ENCODE results near the gene BNIP3. TPM values are rescaled to one million over a fixed set of nuclear protein-coding genes. Genes with fewer than 3 reads are reported as not detected.
A peak's percentile ranks its signal among the peaks of the same experiment; 100 is the strongest.

The BNIP3 gene
- total RNA-seq, 1 experiment from 2014 or later: 24.9 TPM

DNA sequence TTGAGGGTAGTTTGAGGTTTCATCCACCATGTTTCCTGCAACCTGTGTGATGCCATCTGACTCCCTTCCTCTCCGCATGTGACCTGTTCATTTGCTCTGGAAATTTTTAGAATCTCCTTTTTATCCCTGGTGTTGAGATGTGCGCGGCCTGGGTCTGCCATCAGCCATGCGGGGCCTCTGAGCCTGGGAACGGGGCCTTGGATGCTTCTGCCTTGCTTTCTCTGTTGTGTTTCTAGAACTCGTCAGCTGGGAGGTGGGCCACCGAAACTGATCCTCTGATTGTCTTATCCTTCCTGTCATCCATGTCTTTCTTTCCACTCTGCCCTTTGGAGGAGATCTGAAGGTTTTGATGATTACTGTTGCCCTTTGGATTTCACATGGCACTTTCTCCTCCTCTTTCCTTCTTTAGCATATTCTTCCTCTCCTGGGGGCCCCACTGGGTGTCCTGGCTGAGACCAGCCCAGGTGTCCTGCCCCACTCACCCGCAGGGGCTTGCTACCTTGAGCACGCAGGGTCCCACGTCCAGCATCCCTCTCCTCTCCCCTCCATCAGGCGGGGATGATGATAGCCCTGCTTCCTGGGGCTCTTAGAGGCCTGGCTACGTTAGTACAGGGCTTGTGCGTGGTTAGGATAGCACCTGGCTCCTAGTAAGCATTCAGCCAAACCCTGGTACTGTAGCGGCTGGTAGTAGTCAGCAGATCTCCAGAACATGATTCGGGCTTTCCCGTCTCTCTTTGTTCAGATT is 51.0 kb downstream of the BNIP3 start:
- intact Hi-C loops (cut with micrococcal nuclease; ENCODE audit: unreplicated experiment): no loop called here
- BruUV-seq (replicated peaks): no TSS peak
- peaks cover 31% of the 10 kb centered on the region for H3K4me1 ChIP-seq (ENCODE audit: insufficient read depth, low read length, poor library complexity, severe bottlenecking)
- no peak overlapping the region for H3K4me3 ChIP-seq (ENCODE audit: low read depth, low read length, poor library complexity, severe bottlenecking)
- ChIA-PET CTCF (no interaction called here), POLR2A (ENCODE audit: low non-redundant PET) (no interaction called here)
- peaks cover 6% of the 10 kb centered on the region for H3K36me3 ChIP-seq (ENCODE audit: insufficient read depth, low read length, poor library complexity, severe bottlenecking)
- no peak for DNase-seq (ENCODE audit: low spot score)
- H3K27me3 ChIP-seq (replicated peaks; ENCODE audit: insufficient read depth, low read depth, low read length, poor library complexity): no peaks in the 10 kb centered on the region
- TF ChIP-seq CTCF (conservative IDR thresholded peaks at IDR 0.05; ENCODE audit: low read depth, low read length) (no peak), EZH2 (IDR thresholded peaks at IDR 0.05; ENCODE audit: borderline replicate concordance, low read depth, low read length, poor library complexity, severe bottlenecking) (no peak)
- H3K27ac ChIP-seq (ENCODE audit: low read depth, low read length, poor library complexity, severe bottlenecking): no peak overlapping the region
- H3K9me3 ChIP-seq (ENCODE audit: low read depth, low read length, poor library complexity, severe bottlenecking): no peaks in the 10 kb centered on the region

- TF ChIP-seq CTCF (conservative IDR thresholded peaks at IDR 0.05; ENCODE audit: low read depth, low read length): no peak
- intact Hi-C loops (cut with micrococcal nuclease; ENCODE audit: unreplicated experiment): no loop called here
- H3K36me3 ChIP-seq (ENCODE audit: insufficient read depth, low read length, poor library complexity, severe bottlenecking): peaks cover 2% of the 10 kb centered on the region
- ChIA-PET CTCF (no interaction called here), POLR2A (ENCODE audit: low non-redundant PET) (no interaction called here)
- no peak overlapping the region for H3K27ac ChIP-seq (ENCODE audit: low read depth, low read length, poor library complexity, severe bottlenecking)
- no peaks in the 10 kb centered on the region for H3K27me3 ChIP-seq (replicated peaks; ENCODE audit: insufficient read depth, low read depth, low read length, poor library complexity)
- H3K4me1 ChIP-seq (ENCODE audit: insufficient read depth, low read length, poor library complexity, severe bottlenecking): peaks cover 31% of the 10 kb centered on the region
- peaks cover under 1% of the 10 kb centered on the region for H3K9me3 ChIP-seq (ENCODE audit: low read depth, low read length, poor library complexity, severe bottlenecking)
- DNase-seq (ENCODE audit: low spot score): no peak
- BruUV-seq (replicated peaks): no TSS peak
- H3K4me3 ChIP-seq (ENCODE audit: low read depth, low read length, poor library complexity, severe bottlenecking): no peak overlapping the region
Measured at GRCh38 chr10:131930150-131930549, 51.6 kb downstream of the BNIP3 start.

DNA sequence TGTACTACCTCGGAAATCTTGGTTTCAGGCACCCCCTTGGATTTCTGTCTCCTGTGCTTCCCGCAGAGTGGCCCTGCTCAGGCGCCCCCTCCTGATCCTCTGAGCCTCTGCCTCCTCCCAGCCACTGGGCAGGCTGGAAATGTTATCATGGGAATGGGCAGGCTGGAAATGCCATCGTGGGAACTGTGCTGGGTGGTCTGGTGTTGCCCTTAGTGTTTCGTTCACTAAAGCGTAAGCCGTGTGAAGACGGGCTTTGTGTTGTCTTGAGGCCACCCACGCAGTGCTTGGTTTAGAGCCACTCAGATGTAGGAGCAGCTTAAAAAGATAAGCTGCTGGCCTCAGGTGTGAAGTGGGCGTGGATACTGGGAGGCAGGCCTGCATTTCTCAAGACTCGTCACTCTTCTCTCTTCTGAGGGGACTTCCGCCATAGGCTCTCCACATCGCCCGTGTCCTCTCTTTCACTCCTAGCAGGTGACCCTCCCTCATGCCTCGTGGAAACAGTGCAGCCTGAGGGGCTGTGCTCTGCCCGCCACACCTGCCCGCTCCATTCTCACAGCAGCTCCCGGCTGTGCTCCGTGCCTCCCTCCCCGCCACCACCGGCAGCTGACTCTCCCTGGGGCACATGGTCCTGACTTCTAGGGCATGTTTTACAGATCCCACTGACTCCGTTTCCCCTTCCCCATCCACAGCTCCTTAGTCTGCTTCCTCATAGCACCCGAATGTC is 52.4 kb downstream of the BNIP3 start:
- no TSS peak for BruUV-seq (replicated peaks)
- Histone ChIP-seq H3K4me3 (ENCODE audit: low read depth, low read length, poor library complexity, severe bottlenecking) (no peak overlapping the region), H3K9me3 (ENCODE audit: low read depth, low read length, poor library complexity, severe bottlenecking) (peaks cover 5% of the 10 kb centered on the region), H3K27ac (ENCODE audit: low read depth, low read length, poor library complexity, severe bottlenecking) (peak overlapping the region; percentile 72), H3K27me3 (replicated peaks; ENCODE audit: insufficient read depth, low read depth, low read length, poor library complexity) (no peaks in the 10 kb centered on the region), H3K4me1 (ENCODE audit: insufficient read depth, low read length, poor library complexity, severe bottlenecking) (peaks cover 31% of the 10 kb centered on the region), H3K36me3 (ENCODE audit: insufficient read depth, low read length, poor library complexity, severe bottlenecking) (no peaks in the 10 kb centered on the region)
- no peak for DNase-seq (ENCODE audit: low spot score)
- CTCF ChIA-PET: no interaction called here
- TF ChIP-seq CTCF (conservative IDR thresholded peaks at IDR 0.05; ENCODE audit: low read depth, low read length) (no peak), EZH2 (IDR thresholded peaks at IDR 0.05; ENCODE audit: borderline replicate concordance, low read depth, low read length, poor library complexity, severe bottlenecking) (no peak)
- intact Hi-C loops (cut with micrococcal nuclease; ENCODE audit: unreplicated experiment): no loop called here
- POLR2A ChIA-PET (ENCODE audit: low non-redundant PET): no interaction called here

All from A673 (cell line).